Stimulated activated CD8-positive, alpha-beta memory T cell treated with anti-CD3 and anti-CD28 coated beads, Interleukin-4, amount 100 ng/mL, for 1 hour (primary cell): ENCODE results near the gene UNC5C.

Source experiments
- DNase-seq, 2 donors: peaks; one replicate each; pipeline ENCODE4 v3.0.0-alpha.2; 2020; ENCODE audit warnings: low read depth in 2 of 2, low spot score in 1 of 2

The UNC5C gene

DNA sequence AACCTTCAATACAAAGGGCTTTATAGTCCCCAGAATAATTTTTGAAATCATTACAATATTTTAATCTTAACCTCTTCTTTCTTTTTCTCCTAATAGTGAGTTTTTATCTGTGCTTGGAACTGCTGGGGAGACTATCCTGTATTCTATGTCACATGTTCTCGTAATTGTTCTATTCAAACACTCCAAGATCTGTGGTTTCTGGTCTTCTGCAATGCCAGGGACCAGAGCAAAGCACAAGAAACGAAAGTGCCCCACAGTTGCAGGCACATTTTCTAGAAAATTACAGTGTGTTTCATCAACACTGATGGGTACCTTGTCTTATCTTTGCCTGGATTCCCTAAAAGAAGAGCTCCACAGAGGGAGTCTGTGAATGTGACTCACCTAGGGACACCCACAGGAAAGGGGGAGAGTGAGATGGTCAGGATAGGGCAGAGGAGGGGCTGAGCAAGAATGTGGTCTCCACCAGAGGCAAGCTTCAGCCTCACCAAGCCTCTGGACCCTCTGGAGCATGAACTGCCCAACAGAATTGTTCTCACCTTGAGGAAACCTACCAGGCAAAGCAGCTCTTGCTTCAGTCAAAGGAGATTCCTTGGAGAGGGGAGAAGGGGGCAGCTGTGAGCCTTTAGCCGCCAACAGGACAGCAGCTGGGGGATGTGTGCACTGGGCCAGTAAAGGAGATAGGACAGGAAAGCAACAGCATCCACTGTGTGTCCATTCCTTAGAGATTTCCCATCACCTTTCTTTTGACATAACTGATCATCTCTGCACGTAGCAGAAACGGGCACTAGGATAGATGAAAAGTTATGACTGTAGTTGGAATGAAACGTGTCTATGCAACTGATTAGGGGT is 25.9 kb downstream of the UNC5C start:
- no peak for DNase-seq

DNA sequence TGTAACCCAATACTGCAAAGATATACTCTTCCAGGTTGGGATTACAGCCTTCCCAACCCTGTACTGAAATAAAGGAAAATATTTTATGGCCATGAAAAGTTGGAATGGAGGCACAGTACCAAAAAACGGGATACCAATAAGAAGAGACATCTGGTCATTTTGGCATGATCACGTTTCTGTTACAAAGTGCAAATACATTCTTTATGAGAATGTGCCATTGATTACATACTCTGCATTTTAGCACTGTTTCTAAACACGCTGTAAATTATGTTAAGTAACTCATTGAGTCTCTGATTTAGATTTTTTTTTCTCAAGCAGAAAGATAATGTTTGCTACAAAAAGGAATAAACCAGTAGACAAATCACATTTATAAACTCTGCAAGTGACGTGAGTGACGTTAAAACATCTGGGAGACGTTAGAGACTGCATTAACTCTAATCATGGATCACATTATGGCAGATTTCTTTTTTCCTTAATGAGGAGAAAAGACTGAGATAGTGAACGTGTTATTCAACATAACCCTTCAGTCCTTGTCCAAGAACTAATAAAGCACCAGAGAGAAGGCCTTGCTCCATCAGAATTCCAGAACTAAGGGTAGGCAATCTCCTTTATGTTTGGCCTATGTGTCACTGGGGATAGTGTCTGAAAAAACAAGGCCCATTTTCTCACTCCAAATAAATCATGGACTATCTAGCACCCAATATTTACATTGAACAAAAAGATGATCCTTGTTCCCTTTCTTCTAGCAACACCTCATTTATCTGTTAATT is 31.0 kb downstream of the UNC5C start:
- no peak for DNase-seq

DNA sequence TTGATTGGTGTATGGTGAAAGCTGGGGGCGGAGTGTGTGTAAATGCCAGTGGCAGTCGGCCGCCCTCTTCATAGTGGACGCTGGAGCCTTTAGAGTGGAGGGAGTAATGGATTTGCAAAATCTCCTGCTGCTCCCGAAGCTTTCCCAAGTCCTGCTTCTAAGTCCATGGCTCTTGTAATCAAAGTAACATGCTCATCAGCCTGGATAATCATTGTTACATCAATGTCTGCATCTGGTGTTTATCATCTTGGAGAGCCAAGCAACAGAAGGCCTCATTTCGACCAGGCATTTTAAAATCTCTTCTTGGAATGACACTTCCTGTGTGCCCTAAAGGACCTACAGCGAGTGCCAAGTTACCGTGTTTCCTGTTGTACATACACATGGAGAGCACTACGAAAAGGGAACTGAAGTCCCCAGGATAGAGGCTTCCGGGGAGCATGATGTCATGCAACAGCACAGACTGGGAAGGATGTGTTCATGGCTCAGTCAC is 32.2 kb downstream of the UNC5C start:
- no peak for DNase-seq

DNA sequence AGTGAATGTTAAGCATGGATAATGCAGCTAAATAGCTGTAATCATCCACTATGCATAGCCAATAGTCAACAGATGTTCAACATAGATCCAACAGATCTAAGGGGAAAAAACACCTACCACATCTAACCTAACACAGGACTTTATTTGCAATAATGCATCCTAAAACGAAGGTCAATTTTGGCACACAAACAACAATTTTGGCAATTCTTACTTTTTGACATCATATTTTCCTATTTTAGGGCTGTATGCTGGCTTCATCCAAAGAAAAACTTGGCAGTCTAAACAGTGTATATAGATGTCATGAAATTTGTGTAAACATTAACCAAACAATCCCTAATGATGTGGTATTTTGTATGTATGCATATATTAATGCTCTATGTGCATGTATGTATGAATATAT is 33.2 kb downstream of the UNC5C start:
- DNase-seq = no peak

DNA sequence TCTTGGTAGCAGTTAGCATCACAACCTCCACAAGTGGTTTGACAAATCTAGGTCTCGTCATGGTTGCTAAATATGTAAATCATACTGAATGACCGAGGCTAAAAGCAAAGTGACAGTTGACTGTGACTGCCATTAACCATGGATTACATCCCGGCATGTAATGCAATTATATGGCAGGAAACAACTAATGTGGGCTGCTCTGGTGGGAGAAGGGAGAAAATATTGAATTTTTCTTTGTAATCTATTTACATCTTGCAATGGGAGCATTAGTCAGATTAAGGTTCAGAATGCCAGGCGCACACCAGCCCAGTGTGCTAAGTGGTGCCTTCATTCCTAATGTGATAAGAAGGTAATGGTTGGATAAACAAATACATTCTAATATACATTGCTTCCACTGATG is 35.8 kb downstream of the UNC5C start:
- no peak for DNase-seq

DNA sequence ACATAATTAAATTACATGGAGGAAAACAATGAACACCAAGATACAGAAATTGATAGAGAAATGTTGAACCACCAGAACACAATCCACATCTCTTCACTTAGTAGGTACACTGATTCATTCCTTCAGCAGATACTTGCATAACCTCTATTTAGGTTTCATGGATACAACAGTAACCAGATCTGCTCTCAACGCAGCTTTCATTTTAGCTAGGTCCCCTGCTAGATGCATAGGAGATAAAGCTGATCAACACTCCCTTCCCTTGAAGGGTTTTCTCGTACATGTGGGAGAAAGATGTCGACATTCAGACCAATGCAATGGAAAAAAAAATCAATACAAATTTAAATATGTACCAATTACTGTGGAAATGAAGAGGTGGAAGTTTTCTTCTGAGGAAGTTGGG is 37.3 kb downstream of the UNC5C start:
- DNase-seq = no peak

DNA sequence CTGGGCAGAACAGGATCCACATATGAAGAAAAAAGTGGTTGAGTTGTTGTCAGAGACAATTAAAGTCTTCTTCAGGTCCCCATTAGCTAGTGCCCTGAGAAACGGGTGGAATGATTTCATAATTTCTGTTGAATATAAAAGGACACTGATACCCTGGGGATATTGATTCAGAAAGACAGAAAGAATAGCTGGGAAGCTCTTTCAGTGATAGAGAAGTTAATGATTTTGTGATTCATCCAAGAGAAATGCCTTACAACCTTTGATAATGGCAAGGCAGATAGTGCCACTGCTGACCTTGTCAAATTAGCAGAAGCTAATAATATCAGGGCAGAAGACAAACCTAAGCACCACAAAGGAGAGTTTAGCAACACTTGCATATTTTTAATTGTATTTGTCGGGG is 37.9 kb downstream of the UNC5C start:
- DNase-seq = no peak

DNA sequence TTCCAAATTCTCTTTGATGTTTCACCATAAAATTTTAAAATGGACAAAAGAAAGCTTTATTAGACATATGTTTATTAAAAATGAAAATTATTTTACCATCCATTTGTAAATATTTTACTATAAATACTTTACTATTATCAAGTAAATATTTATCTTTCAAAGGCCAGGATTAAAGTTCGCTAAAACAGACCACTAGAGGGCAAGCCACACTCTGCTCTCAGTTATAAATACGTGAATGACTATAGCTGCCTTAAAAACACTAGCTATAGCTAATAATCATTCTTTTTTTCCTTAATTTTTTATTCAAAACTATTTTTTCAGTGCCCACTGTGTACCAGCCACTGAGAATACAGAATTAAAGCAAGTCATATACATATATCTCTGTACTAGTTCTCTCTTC is 38.6 kb downstream of the UNC5C start:
- no peak for DNase-seq

DNA sequence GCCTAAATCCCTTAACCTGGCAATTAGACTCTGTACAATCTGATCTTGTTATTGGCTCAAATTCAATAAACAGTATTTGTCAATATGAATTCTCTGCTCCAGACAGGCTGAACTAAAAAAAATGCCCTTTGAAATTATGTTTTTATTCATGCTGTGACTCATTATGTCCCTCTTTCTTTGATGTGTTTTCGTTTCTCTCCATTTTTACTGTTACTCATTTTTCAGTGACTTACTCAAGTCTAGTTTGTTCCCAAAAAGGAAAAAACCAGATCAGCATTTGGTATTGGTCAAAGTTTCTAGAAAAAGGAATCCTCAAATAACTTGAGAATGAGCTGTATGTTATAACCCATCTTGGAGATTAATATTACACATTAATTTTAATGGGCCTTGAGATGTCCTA is 40.4 kb downstream of the UNC5C start:
- no peak for DNase-seq

DNA sequence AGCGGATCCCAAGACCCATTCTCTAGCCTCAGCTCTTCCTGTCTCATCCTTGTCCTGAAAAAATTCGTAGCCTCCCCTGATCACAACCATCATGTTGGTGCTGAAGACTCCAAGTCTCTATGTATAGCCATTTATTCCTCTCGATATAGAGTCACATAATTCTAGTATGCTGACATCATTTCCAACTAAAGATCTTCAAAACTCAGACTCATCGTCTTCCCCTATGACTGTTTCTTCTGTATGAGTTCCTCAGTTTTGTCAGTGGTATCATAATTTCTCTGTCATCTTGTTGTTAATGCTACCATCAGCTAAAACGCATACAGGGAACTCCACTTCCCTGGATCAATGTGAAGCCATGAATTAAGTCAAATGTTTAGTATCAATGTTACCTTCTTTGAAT is 41.2 kb downstream of the UNC5C start:
- DNase-seq = no peak

DNA sequence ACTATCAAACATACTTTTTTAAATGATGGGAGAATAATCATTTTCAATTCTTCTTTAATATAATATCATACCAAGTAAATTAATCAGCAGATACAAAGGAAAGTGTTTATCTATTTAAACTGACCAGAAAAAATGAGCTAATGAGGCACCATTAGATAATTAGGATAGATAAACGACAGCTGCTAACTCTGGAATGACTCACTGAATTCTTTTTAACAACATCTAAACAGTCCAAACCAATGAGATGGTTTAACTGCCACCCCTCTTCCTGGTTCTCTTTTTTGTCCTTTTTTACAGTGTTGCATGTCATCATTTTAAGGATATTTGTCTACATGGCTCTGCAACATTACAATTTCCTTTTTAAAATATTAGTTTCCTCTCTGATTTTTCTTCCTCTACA is 41.6 kb downstream of the UNC5C start:
- no peak for DNase-seq

DNA sequence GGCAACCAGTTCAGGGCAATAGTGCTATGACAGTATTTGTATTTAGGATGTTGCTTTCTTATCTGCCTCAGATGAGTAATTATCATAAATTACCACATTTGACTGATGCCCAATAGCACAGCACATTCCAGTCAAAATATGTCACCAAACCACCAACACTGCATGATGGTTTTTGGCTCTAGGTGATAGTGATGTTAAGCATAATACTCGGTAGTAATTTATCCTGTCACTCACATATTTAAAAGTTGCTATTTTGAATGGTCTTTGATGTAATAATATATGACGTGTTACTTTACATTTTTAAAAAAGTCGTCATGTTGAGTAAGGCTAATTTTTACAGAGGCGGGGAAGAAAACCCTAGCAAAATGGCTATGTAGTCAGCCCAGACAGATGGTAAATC is 42.5 kb downstream of the UNC5C start:
- DNase-seq = no peak

DNA sequence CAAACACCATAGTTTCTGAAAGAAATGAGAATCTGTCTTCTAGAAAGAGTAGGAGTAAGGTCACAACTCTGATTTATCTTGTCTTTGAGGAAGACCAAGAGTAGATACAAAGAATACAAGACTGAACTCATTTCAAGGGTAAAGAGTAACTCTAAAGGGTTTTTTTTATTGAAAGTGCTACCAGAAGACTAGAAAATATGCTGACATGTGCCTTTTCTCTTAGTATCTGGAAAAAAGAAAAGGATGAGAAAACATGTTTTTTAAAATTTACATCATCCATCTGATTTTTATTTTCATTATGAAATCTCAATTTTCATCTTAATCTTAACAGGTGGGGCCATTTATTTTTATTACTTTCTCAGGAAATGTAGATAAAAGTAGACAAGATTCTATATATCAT is 43.0 kb downstream of the UNC5C start:
- DNase-seq = no peak

DNA sequence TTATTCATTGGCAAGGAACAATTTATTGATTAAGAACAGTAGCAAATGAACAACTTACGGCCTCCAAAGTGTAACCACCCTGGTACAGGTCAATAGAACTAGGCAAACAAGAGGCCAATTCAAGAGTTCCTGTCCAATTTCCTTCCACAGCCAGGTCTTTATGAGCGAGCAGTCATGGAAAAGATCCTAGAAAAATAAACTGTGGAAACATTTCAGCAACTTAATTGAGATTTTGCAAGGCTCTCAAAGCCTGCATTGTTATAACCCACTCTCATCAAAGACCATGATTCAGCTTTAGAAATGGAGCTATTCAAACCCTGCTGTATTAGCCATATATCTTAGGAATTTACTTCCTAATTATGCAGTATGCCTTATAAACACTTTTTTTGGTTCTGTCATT is 43.6 kb downstream of the UNC5C start:
- no peak for DNase-seq

DNA sequence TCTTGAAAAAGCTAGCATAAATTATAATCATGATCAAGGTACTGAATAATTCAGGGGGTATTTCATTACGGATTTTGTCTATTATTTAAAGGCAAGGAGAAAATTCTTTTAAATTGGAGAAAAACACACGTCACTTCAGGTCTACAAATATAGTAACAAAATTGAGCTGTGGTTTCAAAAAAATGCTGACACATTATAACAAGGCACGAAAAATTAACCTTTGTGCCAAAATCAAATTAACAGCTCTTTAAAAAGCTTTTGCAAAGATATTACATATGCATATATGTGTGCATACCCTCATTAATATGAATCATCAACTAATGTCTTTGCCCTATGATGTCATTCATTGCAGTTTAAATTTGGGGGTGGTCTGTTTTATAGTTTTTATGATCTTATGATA is 44.3 kb downstream of the UNC5C start:
- DNase-seq = no peak

DNA sequence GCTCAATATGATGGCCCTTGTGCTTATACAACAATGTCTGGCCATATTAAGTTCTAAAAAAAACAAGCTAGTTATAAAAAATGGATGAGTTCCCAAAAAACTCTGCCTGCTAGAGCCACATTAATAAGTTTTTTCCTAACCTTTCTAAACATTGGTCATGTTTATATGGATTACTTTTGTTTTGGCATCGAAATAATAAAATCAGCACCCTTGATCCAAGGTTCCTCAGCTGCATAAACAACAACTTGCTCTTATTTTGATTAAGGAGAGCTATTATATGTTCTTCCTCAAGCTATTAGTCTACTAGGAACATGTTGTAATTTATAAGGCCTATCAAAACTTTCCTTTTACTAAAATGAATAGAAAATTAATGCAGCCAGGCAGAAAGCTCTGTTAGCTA is 48.4 kb downstream of the UNC5C start:
- DNase-seq = no peak

DNA sequence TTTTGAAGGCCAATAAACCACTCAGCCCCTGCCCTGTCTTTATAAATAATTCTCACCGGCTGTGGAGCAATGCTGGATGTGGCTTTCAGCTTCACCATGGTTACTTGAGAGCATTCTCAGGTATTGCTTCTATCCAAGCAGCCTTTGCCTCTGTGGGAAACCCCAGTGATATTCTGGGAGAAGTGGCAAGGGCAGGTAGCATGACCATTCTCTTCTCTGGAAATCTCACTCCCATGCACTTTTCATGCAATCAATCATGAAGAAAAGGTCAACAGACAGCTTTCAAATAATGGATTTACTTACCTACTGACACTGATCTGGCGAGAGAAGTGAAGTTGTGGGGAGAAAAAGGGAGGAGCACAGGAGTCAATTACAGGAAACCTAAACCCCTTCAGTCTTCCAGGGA is 49.5 kb downstream of the UNC5C start:
- no peak for DNase-seq

DNA sequence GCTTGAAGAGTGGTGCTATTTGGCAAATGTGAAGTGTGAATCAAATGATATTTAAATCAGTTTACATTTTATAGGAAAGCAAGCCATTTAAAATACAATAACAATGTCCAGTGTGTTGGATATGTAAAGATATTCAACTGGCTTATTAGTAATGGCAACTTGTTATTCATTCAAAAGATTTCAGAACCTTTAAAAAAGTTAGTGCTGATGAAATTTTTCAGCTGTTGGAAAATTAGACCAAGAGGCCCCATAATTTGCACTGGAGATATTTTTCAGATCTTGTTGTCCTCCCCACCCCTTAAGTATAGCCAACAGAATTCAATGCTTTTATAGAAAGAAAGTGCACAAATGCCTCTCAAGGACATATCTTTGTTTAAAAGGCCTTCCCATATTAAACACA is 54.6 kb downstream of the UNC5C start:
- DNase-seq = no peak

DNA sequence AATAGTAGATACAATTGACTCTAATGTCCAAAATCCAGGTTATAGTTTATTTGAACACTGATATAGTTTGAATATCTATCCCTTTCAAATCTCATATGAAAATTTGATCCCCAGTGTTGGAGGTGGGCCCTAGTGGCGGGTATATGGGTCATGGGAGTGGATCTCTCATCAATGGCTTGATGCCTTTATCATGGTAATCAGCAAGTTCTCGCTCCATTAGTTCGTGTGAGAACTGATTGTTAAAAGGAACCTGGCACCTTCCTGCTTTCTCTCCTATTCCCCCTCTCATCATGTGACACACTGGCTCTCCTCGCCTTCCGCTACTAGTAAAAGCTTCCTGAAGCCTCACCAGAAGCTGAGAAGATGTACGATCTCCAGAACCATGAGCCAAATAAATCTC is 70.1 kb downstream of the UNC5C start:
- DNase-seq = no peak

DNA sequence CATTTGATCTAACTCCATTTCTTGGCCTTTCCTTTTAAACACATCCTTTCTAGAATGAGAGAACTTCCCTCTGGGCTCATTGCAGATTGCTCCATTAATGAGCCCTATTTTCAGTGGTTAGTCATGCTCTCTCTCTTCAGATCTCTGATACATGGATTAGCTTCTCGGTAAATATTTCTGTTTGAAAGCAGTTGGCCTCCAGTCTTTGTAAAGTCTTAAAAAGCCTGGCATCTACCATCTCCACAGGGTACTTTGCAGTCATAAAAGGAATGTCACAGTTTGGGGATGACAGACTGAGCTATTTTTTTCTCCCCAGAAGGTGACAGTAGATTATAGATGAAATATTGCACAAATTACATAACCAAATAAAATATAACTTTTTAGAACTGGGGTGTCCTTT is 72.7 kb downstream of the UNC5C start:
- DNase-seq = no peak

DNA sequence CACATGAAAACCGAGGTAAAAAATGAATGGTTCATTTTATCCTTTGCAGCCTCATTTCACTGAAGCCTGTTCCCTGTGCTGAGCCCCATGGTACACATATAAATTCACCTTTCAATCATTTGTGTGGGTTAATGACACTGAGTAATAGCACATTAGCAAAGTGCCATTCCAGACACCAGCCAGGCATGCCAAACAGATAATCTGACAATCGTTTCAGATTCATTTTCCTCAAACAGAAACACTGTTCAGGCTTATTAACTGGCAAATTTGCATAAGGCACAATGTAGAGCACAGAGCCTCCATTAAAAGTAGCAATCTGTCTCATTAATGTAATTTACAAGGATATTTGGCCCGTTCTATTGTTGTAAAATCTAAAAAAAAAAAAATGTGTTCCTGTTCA is 76.2 kb downstream of the UNC5C start:
- no peak for DNase-seq

DNA sequence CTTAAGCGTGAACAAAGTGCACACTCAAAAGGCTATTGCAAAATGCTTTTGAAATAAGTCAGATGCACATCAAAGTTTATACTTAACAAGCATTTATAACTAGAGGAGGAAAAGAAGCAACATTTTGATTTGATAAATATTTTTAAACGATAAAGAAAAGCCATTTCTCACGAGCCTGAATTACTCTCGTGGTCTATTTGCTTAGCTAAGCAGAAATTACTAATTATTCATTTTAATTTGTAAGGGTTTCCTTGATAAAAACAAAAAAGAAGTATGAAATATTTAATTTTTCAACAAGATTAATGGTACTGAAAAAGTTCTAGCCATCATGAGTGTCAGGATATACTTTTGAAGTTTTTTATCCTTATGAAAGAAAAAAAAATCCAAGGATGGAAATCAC is 78.2 kb downstream of the UNC5C start:
- DNase-seq = no peak

DNA sequence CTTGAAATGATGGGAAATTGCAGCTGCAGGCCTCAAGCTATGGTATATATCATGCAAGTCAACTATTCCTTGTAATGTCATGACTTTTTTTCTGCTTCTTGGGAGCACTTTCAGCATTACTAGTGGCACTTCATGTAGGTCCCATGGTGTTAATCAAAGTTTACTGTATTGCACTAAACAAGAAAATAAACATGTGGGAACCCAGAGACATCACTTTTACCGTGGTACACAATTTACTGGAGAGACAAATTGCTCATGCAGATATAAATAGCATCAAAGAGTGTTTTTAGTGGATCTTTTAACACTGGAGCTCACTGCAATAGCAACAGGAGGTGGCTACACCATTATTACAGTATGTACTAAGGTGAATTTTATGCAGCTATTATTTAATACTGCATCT is 79.2 kb downstream of the UNC5C start:
- no peak for DNase-seq
